GM12878 (cell line): ENCODE results near the gene PRDM16. TPM values are rescaled to one million over a fixed set of nuclear protein-coding genes. Genes with fewer than 3 reads are reported as not detected.

Experiments
- ATAC-seq: fragments of 200-7000 bp; cut with Tn5 transposase; 3 replicates; pipeline ENCODE4 v1.9.1; 2020; ENCODE audit warnings: mild to moderate bottlenecking, moderate library complexity
- BruUV-seq: library from RNA; stranded (reverse); fragments of 400-500 nt; replicated peaks from 2 replicates; lab custom pipeline; 2021; lab: Mats Ljungman, UMichigan
- CTCF ChIA-PET: fragments of 300-600 bp; sonication (Branson Sonifier 250); formaldehyde crosslinking; extraction: SDS; loops from one replicate; lab custom pipeline; 2021; ENCODE audit warnings: inconsistent platforms; lab: Yijun Ruan, JAX
- POLR2A ChIA-PET: fragments of 350-600 bp; formaldehyde crosslinking; extraction: SDS; loops from one replicate; lab custom pipeline; 2021; ENCODE audit warnings: inconsistent platforms; lab: Charles Lee
- RAD21 ChIA-PET: fragments of 300-600 bp; sonication (Branson Sonifier 250); formaldehyde crosslinking; loops from one replicate; lab custom pipeline; 2023; ENCODE audit warnings: antibody characterized with exemption; ENCODE audit not compliant: unreplicated experiment; lab: Charles Lee
- SMC1A ChIA-PET: fragments of 300-600 bp; sonication (Branson Sonifier 250); formaldehyde crosslinking; loops from one replicate; lab custom pipeline; 2023; ENCODE audit not compliant: unreplicated experiment, uncharacterized antibody; lab: Charles Lee
- DNase-seq: peaks from one replicate; pipeline ENCODE4 v3.0.0-alpha.2; 2011; ENCODE audit warnings: low read depth, low spot score
- FAIRE-seq: peaks from 3 replicates; lab custom pipeline; 2011; peaks lifted over from hg19 to GRCh38; lab: Jason Lieb, UNC
- H2AFZ ChIP-seq: 2 replicates; pipeline ENCODE4 v1.6.0; 2011; ENCODE audit warnings: low read depth, low read length, control low read depth; ENCODE audit not compliant: control insufficient read depth
- H3K27ac ChIP-seq: 2 replicates; pipeline ENCODE4 v1.5.1; 2011; ENCODE audit warnings: control low read depth; ENCODE audit not compliant: control insufficient read depth, insufficient read depth
- H3K27me3 ChIP-seq, 2 experiments: replicated peaks in 1 of 2; 2 replicates each; pipeline versions ENCODE4 v1.6.0 to v1.6.1; 2011; ENCODE audit warnings: low read length in 1 of 2; ENCODE audit not compliant: control insufficient read depth in 2 of 2, insufficient read depth in 2 of 2
- H3K36me3 ChIP-seq, 2 experiments: 2 replicates each; pipeline ENCODE4 v1.5.1; 2011; ENCODE audit warnings: low read length in 1 of 2; ENCODE audit not compliant: control insufficient read depth in 2 of 2, insufficient read depth in 2 of 2
- H3K4me1 ChIP-seq: 2 replicates; pipeline ENCODE4 v1.6.1; 2011; ENCODE audit warnings: mild to moderate bottlenecking, low read length, moderate library complexity, mixed read lengths; ENCODE audit not compliant: control insufficient read depth, insufficient read depth
- H3K4me2 ChIP-seq: 2 replicates; pipeline ENCODE4 v1.6.0; 2011; ENCODE audit warnings: control low read depth; ENCODE audit not compliant: control insufficient read depth, insufficient read depth
- H3K4me3 ChIP-seq: fragments of 200-600 bp; sonication (generic); 2 replicates; pipeline ENCODE4 v1.5.1; 2016
- H3K79me2 ChIP-seq: 2 replicates; pipeline ENCODE4 v1.6.0; 2011; ENCODE audit warnings: low read length; ENCODE audit not compliant: control insufficient read depth, insufficient read depth
- H3K9ac ChIP-seq: 2 replicates; pipeline ENCODE4 v1.8.0; 2011; ENCODE audit warnings: low read length, control low read depth, mixed read lengths; ENCODE audit not compliant: control insufficient read depth, insufficient read depth
- H3K9me3 ChIP-seq: replicated peaks from 3 replicates; pipeline ENCODE4 v1.5.1; 2011; ENCODE audit warnings: mild to moderate bottlenecking, low read length; ENCODE audit not compliant: control insufficient read depth, insufficient read depth
- H4K20me1 ChIP-seq: 2 replicates; pipeline ENCODE4 v1.6.0; 2011; ENCODE audit not compliant: control insufficient read depth, insufficient read depth
- BCL11A ChIP-seq: IDR thresholded peaks from 2 replicates; pipeline ENCODE4 v1.6.1; 2011; ENCODE audit warnings: low read depth, low read length
- CBFB ChIP-seq: IDR thresholded peaks from 2 replicates; pipeline ENCODE4 v1.6.1; 2016; ENCODE audit warnings: antibody characterized with exemption, low read depth
- FOS ChIP-seq: IDR thresholded peaks from 3 replicates; pipeline ENCODE4 v1.6.1; 2011; ENCODE audit warnings: borderline replicate concordance; ENCODE audit not compliant: insufficient read length; ENCODE audit errors: extremely low read depth
- MXI1 ChIP-seq: fragments of 150-350 bp; IDR thresholded peaks from 2 replicates; pipeline ENCODE4 v1.6.1; 2011; ENCODE audit warnings: low read depth, mild to moderate bottlenecking, inconsistent platforms, low read length, improper control_type of control experiment
- MYC ChIP-seq: IDR thresholded peaks from 2 replicates; pipeline ENCODE4 v1.6.1; 2011; ENCODE audit warnings: mild to moderate bottlenecking, low read length, moderate library complexity, inconsistent platforms; ENCODE audit not compliant: insufficient read depth, insufficient replicate concordance, insufficient read length, severe bottlenecking
- PAX5 ChIP-seq: IDR thresholded peaks from 2 replicates; pipeline ENCODE4 v1.6.1; 2011; ENCODE audit warnings: low read depth, low read length, borderline replicate concordance
- PML ChIP-seq: IDR thresholded peaks from 2 replicates; pipeline ENCODE4 v1.6.1; 2012; ENCODE audit warnings: low read length, inconsistent platforms
- RUNX3 ChIP-seq: IDR thresholded peaks from 2 replicates; pipeline ENCODE4 v1.6.1; 2012; ENCODE audit warnings: low read length, inconsistent platforms
- SMAD5 ChIP-seq: IDR thresholded peaks from 2 replicates; pipeline ENCODE4 v1.6.1; 2016; ENCODE audit warnings: antibody characterized with exemption, low read depth
- SPI1 ChIP-seq: IDR thresholded peaks from 2 replicates; pipeline ENCODE4 v1.6.1; 2011; ENCODE audit warnings: low read depth, mild to moderate bottlenecking, low read length, moderate library complexity, borderline replicate concordance; ENCODE audit not compliant: insufficient read depth
- TCF7 ChIP-seq: IDR thresholded peaks from 2 replicates; pipeline ENCODE4 v1.6.1; 2014; ENCODE audit warnings: antibody characterized with exemption, borderline replicate concordance
- YBX1 ChIP-seq: fragments of 450-650 bp; IDR thresholded peaks from 2 replicates; pipeline ENCODE4 v1.6.1; 2016; ENCODE audit warnings: antibody characterized with exemption
- WGBS: methylation state at CpG from one replicate; pipeline ENCODE4 v1.1.6; 2016; ENCODE audit warnings: low lambda C conversion rate; ENCODE audit not compliant: insufficient replicate concordance, insufficient coverage; ENCODE audit errors: missing lambda C conversion rate; 5-methylcytosine and 5-hydroxymethylcytosine counted together
- in situ Hi-C: fragments of 300-500 bp; cut with MboI; formaldehyde crosslinking; loops from 9 replicates; pipeline ENCODE4 v1.14.3; 2018; ENCODE audit warnings: mixed read lengths
- intact Hi-C: fragments of 100-400 bp; cut with micrococcal nuclease; formaldehyde crosslinking; loops from one replicate; pipeline ENCODE4 v1.14.2; 2022; ENCODE audit not compliant: unreplicated experiment
- polyA plus RNA-seq, 11 experiments: library from polyadenylated mRNA; depleted of rRNA in 4 of 11; unstranded in 6 of 11; stranded (reverse) in 5 of 11; fragments of >200 nt; fragmentation: Nextera tagmentation in 4 of 11; fragmentation: Illumina TruSeq in 1 of 11; extraction: Ambion mirVana in 4 of 11; extraction: Trizol in 1 of 11; gene quantifications; 1 replicate in 1 of 11; 2 replicates in 10 of 11; pipeline versions ENCODE4 v1.2.1 to v1.2.3, GENCODE V29; 2011 to 2016; ENCODE audit warnings: inconsistent platforms in 2 of 11, missing spikeins in 2 of 11, low read depth in 1 of 11
- total RNA-seq, 4 experiments: library from RNA; depleted of rRNA in 3 of 4; stranded (reverse); fragments of >200 nt in 3 of 4; fragmentation: Illumina TruSeq in 1 of 4; extraction: Trizol in 1 of 4; gene quantifications; 2 replicates each; pipeline versions ENCODE4 v1.2.1 to v1.2.3, GENCODE V29; 2013 to 2021
- TF ChIP-seq, protein P1 (sequence below): IDR thresholded peaks from 2 replicates; pipeline ENCODE4 v1.6.1; 2012; ENCODE audit warnings: low read depth, low read length, improper control_type of control experiment
- TF ChIP-seq, protein P2 (sequence below): fragments of 150-350 bp; IDR thresholded peaks from 2 replicates; pipeline ENCODE4 v1.6.1; 2016; ENCODE audit warnings: low read depth, low read length

Gene PRDM16
- total and polyA plus RNA-seq, 10 of the 15 experiments (the other 5 are each of a cell fraction or from before 2014, with no cell fraction given) = 0.03 TPM; not detected in 9

DNA sequence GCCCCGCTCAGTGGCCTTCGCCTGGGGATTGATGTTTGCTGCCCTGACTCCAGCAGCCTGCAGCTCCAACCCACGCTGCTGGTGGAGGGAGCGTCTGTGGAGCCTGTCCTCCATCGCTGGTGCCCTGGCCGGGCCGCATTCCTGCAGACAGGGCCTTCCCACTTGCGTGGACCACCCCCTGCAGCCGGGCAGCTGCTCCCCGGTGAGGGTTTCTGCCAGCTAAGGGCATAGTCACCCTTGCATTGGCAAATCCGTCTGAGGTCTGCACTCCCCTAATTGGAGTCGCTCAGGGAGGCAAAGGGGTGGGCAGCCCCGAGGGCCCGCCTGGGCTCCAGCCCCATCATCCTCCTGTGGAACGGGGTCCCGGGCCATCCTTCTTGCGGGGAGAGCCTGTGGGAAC is 43.5 kb downstream of the PRDM16 start:
- no peaks in the 10 kb centered on the region; the same call in 2 of the 3 replicates for H3K9me3 ChIP-seq
- POLR2A ChIA-PET = no interaction called here
- H3K4me1 ChIP-seq = no peaks in the 10 kb centered on the region
- TF ChIP-seq MXI1 (no peak), RUNX3 (no peak), PAX5 (no peak), MYC (no peak)
- TF ChIP-seq, protein P1, sequence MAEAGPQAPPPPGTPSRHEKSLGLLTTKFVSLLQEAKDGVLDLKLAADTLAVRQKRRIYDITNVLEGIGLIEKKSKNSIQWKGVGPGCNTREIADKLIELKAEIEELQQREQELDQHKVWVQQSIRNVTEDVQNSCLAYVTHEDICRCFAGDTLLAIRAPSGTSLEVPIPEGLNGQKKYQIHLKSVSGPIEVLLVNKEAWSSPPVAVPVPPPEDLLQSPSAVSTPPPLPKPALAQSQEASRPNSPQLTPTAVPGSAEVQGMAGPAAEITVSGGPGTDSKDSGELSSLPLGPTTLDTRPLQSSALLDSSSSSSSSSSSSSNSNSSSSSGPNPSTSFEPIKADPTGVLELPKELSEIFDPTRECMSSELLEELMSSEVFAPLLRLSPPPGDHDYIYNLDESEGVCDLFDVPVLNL = no peak
- H3K4me2 ChIP-seq = no peak overlapping the region
- H3K9ac ChIP-seq = no peak overlapping the region
- RAD21 ChIA-PET = no interaction called here
- ATAC-seq (no peak), FAIRE-seq (no peak), DNase-seq (no peak)
- CTCF ChIA-PET = no interaction called here
- in situ Hi-C loops = no loop called here
- no peak overlapping the region for H3K4me3 ChIP-seq
- SMC1A ChIA-PET = no interaction called here
- WGBS = 40% methylated on average over 17 of the region's 17 CpGs
- no peak overlapping the region for H2AFZ ChIP-seq
- no peaks in the 10 kb centered on the region for H3K79me2 ChIP-seq
- H4K20me1 ChIP-seq = no peaks in the 10 kb centered on the region
- H3K36me3 ChIP-seq = no peaks in the 10 kb centered on the region
- no peaks in the 10 kb centered on the region for H3K27me3 ChIP-seq
- no peak overlapping the region for H3K27ac ChIP-seq
- intact Hi-C loops = no loop called here
- no TSS peak for BruUV-seq

DNA sequence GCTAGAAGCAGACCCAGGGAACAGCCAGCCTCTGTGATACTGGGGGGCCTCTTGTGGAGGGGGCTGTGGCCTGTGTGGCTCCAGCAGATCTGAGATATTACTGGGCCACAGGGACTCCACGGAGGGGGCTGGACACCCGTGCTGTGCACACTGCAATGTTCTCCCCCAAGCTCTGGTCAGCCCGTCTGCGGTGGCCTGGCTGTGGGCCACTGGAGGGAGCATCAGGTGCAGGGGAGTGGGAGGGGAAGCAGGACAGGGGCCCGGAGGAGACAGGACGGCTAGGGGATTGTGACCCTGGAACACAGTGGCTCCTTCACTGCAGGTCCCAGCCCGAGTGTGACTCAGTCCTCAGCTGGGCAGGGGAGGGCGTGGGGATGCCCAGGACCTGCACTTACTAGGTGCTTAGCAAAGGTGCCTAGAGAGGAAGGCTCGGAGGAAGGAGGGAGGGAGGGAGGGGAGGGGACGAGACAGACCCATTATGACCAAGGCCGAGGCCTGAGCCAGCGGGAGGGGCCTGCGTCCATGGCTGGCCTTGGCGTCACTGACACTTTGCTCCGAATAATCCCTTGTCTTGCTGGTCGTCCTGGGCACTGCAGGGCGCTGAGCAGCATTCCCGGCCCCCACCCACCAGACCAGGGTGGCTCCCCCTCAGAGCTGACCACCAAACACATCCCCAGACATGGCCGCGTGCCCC is 44.2 kb downstream of the PRDM16 start:
- ATAC-seq (no peak), FAIRE-seq (no peak), DNase-seq (no peak)
- no peak overlapping the region for H3K4me3 ChIP-seq
- intact Hi-C loops (no loop called here), in situ Hi-C loops (no loop called here)
- no peak overlapping the region for H3K4me2 ChIP-seq
- no peak overlapping the region for H3K27ac ChIP-seq
- H3K9ac ChIP-seq = no peak overlapping the region
- H3K9me3 ChIP-seq = no peaks in the 10 kb centered on the region; the same call in 2 of the 3 replicates
- H3K4me1 ChIP-seq = no peaks in the 10 kb centered on the region
- no peaks in the 10 kb centered on the region for H3K27me3 ChIP-seq
- no TSS peak for BruUV-seq
- H2AFZ ChIP-seq = no peak overlapping the region
- ChIA-PET SMC1A (no interaction called here), POLR2A (no interaction called here), CTCF (no interaction called here), RAD21 (no interaction called here)
- no peaks in the 10 kb centered on the region for H4K20me1 ChIP-seq
- H3K79me2 ChIP-seq = no peaks in the 10 kb centered on the region
- no peaks in the 10 kb centered on the region for H3K36me3 ChIP-seq
- 72% methylated on average over 15 of the region's 20 CpGs for WGBS
- TF ChIP-seq YBX1 = no peak
- TF ChIP-seq TCF7 = no peak
- no peak for TF ChIP-seq PML
- no peak for TF ChIP-seq SMAD5
- no peak for TF ChIP-seq BCL11A
- no peak for TF ChIP-seq FOS
- TF ChIP-seq CBFB = no peak
- TF ChIP-seq SPI1 = no peak
- TF ChIP-seq, protein P2, sequence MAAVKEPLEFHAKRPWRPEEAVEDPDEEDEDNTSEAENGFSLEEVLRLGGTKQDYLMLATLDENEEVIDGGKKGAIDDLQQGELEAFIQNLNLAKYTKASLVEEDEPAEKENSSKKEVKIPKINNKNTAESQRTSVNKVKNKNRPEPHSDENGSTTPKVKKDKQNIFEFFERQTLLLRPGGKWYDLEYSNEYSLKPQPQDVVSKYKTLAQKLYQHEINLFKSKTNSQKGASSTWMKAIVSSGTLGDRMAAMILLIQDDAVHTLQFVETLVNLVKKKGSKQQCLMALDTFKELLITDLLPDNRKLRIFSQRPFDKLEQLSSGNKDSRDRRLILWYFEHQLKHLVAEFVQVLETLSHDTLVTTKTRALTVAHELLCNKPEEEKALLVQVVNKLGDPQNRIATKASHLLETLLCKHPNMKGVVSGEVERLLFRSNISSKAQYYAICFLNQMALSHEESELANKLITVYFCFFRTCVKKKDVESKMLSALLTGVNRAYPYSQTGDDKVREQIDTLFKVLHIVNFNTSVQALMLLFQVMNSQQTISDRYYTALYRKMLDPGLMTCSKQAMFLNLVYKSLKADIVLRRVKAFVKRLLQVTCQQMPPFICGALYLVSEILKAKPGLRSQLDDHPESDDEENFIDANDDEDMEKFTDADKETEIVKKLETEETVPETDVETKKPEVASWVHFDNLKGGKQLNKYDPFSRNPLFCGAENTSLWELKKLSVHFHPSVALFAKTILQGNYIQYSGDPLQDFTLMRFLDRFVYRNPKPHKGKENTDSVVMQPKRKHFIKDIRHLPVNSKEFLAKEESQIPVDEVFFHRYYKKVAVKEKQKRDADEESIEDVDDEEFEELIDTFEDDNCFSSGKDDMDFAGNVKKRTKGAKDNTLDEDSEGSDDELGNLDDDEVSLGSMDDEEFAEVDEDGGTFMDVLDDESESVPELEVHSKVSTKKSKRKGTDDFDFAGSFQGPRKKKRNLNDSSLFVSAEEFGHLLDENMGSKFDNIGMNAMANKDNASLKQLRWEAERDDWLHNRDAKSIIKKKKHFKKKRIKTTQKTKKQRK = no peak
